RPMI8226 (cell line): ENCODE data around the gene SKI.
"Not testable (repeated sequence)": the region's sequence is repeated elsewhere in the genome, so short reads cannot be mapped to it uniquely, and the experiment has no call there.

Source experiments
- DNase-seq: peaks from one replicate; pipeline ENCODE4 v3.0.0-alpha.2; 2015

The SKI gene

GRCh38 chr1:2231532-2232254, 3.6 kb downstream of the SKI start:
- no peak for DNase-seq

GRCh38 chr1:2232255-2232915, 4.3 kb downstream of the SKI start:
- no peak for DNase-seq

DNA sequence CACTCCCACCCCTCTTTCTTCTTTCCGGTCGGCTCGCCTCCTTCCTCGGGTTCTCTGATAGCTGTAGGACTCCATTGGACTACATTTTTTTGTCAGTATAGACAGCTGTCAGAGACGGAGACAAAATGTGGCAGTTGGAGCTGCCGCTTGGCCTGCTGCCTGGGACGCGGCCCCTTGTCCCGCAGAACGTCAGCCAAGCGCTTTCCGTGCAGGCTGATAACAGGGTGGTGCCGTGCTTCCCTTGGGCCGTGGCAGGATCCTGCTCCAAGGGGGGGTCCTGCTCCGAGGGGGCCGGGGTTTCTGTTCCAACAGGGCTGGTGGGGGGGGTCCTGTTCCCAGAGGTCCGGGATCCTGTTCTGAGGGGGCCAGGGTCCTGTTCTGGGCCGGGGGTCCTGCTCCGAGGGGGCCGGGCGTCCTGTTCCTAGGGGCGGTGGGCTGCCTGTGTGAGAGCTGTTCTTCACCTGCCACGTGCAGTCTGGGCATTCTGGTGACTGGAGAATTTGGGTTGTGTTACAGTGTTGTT, 4.9 kb downstream of the SKI start:
- DNase-seq, result no peak

DNA sequence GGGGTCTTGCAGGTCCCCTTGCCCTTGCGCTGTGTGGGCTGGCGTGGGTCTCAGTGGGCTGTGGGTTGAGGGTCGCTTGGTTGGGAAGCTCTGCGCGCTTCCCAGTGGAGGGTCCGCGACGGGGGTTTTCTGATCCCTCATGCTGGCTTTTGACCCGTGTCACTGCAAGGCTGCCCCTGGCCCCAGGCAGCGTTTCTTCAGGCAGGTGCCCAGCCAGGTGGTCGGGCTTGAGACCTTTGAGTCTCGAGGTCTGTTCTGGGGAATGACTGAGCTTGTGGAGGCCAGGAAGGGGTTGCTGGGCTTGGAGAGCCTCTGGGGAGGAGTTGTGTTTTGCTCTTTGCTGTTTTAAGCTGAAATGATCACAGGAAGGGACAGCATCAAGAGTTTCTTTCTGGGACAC, 5.3 kb downstream of the SKI start:
- no peak for DNase-seq

DNA sequence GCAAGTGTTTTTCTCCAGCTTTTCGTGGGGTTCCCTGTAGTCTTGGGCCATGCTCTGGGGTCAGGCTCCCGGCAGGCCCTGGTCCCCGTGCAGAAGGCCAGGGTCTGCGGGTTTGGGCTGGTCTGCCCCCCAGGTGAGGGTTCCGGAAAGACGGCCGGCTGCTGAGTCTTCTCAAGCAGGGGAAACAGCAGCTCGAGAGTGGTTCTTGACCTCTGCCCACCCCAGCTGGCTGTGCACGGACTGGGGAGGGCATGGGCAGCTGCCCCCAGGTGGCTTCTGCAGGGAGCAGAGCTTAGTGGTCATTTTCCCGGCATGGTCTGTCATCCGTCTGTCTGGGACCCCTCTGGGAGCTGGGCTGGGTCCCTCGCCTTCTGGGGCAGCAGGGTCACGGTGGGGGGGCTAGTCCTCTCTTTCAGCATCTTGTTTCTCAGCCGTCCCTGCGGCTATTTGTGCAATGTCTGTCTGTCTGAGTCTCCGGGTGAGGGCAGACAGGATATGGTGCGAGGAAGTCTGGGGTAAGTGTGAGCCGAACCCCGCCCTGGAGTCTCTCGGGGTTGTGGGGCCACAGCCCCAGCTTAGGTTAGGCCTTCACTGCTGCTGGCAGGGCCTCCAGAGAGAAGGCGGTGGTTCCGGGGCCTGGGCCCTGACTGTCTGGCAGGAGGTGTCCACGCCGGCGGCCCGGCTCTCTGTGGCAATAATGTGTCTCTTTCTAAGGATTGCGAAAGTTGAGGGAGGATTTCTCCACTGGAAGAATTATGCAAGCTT, 6.1 kb downstream of the SKI start:
- DNase-seq, result no peak

DNA sequence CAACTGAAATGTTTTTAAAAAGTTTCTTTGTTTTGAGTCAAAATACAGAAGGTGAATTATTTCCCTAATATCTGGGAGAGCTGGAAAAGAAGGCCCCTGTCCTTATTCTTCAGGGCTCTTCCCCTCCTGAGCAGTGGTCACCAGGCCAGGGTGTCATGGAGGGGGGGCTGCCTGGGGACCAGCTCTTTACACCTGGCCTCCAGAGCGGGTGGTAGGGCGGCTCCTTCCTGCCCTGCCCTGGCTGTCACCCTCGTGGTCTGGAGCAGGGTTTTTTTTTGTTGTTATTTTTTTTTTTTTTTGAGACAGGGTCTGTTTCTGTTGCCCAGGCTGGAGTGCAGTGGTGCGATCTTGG, 6.6 kb downstream of the SKI start:
- no peak for DNase-seq

DNA sequence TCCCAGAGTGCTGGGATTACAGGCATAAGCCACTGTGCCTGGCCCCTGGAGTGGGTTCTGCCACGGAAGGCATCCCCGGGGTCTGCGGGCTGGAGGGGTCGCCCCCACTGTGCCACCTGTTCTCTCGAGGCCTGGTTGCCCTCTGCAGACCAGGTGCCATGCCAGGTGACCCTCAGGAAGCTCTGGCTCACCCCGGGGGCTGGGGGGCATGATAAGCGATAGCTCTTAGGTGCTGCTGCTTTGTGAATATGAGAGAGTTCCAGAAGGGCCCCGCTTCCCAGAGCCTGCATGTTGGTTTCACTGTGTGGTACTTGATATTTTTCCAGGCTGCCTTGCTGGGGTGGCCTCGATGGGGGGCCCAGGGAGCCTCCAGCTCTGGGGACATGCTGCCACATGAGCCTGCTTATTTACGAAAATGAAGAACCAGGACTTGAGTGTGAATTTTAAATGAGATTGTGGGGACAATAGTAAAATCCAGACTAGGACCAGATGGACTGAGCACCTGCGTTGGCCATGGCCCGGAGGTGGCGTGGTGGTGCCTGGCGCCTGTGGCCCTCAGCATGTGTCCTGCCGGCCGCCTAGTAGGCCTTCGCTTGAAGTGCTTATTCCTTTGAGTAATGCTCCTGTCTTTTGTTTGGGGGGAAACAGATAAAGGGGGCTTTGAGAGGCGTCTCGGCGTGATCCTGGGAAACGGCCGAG, 7.3 kb downstream of the SKI start:
- DNase-seq, result no peak

GRCh38 chr1:2236695-2237677, 8.9 kb downstream of the SKI start:
- no peak for DNase-seq

DNA sequence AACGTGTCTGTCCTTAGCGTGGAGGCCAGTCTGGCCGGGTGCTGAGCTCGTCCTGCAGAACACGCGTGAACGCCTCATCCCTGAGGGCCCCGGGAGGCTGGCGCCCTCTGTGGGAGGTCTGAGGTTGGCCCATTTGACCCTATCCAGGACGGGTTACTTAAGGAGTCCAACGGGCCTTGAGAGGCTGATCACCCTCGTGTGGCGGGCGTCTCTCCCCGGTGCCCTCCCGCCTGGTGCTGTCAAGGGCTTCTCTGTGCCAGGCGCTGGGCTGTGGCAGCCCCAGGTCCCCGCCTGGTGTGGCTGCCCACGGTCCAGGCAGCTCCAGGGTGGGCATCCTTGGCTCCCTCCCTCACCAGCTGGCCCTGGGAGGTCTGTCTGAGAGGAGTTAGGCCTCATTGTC, 9.7 kb downstream of the SKI start:
- DNase-seq, result no peak

- no peak for DNase-seq
These were observed 10.4 kb downstream of the SKI start for GRCh38 chr1:2238361-2239012.

GRCh38 chr1:2239013-2239370, 10.9 kb downstream of the SKI start:
- DNase-seq, result no peak

- no peak for DNase-seq
These were observed 11.4 kb downstream of the SKI start for GRCh38 chr1:2239384-2239985.

DNA sequence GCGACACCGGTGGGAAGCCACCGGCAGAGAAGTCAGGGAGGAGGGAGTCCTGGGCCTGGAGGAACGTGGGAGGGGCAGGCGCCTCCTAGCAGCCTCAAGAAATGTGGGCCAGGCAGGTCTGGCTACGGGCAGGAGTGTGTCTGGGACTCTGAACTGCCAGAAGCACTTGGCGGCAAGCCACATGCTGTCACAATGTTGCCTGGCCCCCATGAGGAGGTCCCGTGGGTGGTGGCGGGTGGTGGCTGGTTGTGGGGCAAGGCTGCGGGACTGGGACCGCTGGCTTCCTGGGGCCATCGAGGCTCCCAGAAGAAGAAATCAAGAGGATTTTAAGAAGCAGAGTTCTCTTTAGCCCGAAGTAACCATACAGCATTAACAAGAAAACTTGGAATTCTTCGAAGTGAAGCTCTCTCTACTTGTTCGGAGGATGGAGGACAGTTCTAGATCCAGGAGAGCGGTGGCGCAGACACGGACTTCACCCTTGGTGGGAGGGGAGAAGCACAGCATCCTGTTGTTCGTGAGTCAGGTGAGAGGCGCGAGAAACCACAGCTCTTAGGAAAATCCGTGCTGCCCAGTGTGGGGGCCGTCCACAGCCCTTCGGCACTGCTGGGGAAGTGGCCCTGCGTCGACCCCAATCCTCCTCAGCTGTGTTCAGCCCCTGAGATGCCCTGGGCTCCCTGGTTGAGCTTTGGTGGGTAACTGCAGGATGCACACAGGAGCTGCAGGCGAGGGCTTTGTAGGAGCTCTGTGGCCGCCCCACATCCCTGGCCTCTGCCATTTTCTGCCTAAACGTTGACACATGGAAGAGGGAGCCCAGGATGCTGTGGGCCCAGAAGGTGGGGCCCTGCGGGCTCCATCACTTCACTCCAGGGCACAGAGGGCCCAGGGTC, 12.4 kb downstream of the SKI start:
- DNase-seq, result no peak

DNA sequence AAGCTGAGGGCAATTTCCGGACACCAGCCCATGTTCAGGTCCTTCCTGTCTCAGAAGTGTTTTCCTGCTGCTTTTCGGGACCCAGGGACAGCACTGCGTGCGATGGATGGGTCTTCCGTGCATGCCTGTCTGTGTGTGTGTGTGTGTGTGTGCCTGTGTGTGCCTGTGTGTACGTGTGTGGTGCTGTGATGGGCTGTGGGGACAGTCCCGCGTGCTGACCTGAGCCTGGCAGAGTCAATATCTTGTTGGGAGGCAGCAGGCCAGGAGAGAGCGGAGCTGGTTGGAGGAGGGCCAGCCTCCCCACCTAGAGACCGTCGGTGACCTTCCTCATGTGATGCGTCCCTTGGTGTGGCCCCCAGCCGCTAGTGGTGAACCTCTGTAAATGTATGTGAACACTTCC, 13.7 kb downstream of the SKI start:
- DNase-seq, result no peak

- no peak for DNase-seq
These were observed 15.0 kb downstream of the SKI start for GRCh38 chr1:2242814-2243725.

GRCh38 chr1:2247045-2247394, 18.9 kb downstream of the SKI start:
- DNase-seq, result not testable (repeated sequence)

- DNase-seq, result no peak
These were observed 19.6 kb downstream of the SKI start for GRCh38 chr1:2247760-2248126.

GRCh38 chr1:2248127-2248826, 20.2 kb downstream of the SKI start:
- no peak for DNase-seq
